HepG2 (cell line): Measurements from ENCODE around the gene NYNRIN.

ENCODE experiments used
- ELF4 ChIP-seq: sonication (generic); formaldehyde crosslinking; IDR thresholded peaks from 2 replicates; pipeline ENCODE4 v1.5.0; 2020; ENCODE audit warnings: missing genetic modification reagents, mild to moderate bottlenecking, moderate library complexity, borderline replicate concordance
- EP300 ChIP-seq, 3 experiments: sonication (generic) in 1 of 3; formaldehyde crosslinking in 1 of 3; IDR thresholded peaks; 2 replicates each; pipeline versions ENCODE4 v1.5.1 to v1.6.1; 2011 to 2020; ENCODE audit warnings: low read depth in 2 of 3, low read length in 2 of 3, borderline replicate concordance in 1 of 3, improper control_type of control experiment in 1 of 3, mild to moderate bottlenecking in 1 of 3, missing genetic modification reagents in 1 of 3, moderate library complexity in 1 of 3
- EZH2 ChIP-seq: conservative IDR thresholded peaks from 2 replicates; pipeline ENCODE4 v1.6.1; 2012; ENCODE audit warnings: mild to moderate bottlenecking, low read depth, low read length, moderate library complexity
- FOXJ3 ChIP-seq: sonication (generic); formaldehyde crosslinking; IDR thresholded peaks from 2 replicates; pipeline ENCODE4 v1.4.0; 2020; ENCODE audit warnings: missing genetic modification reagents, mild to moderate bottlenecking, borderline replicate concordance
- RAD51 ChIP-seq: fragments of 450-650 bp; IDR thresholded peaks from 2 replicates; pipeline ENCODE4 v1.6.1; 2016; ENCODE audit warnings: borderline replicate concordance
- TCF7L2 ChIP-seq: IDR thresholded peaks from 2 replicates; pipeline ENCODE4 v1.6.1; 2011; ENCODE audit warnings: mild to moderate bottlenecking, low read depth, low read length, moderate library complexity
- TRIM24 ChIP-seq: sonication (generic); formaldehyde crosslinking; IDR thresholded peaks from 2 replicates; pipeline ENCODE4 v1.8.0; 2022; ENCODE audit warnings: mild to moderate bottlenecking, missing genetic modification reagents
- ZNF556 ChIP-seq: sonication (generic); formaldehyde crosslinking; IDR thresholded peaks from 2 replicates; pipeline ENCODE4 v1.4.0; 2020; ENCODE audit warnings: mild to moderate bottlenecking, missing genetic modification reagents, borderline replicate concordance
- TF ChIP-seq, protein P1 (sequence below): sonication (generic); formaldehyde crosslinking; IDR thresholded peaks from 2 replicates; pipeline ENCODE4 v1.5.0; 2020; ENCODE audit warnings: mild to moderate bottlenecking, missing genetic modification reagents, moderate library complexity
- TF ChIP-seq, protein P2 (sequence below): sonication (generic); formaldehyde crosslinking; IDR thresholded peaks from 2 replicates; pipeline ENCODE4 v1.8.1; 2023; ENCODE audit warnings: mild to moderate bottlenecking, missing genetic modification reagents
- TF ChIP-seq, protein P3 (sequence below): sonication (generic); formaldehyde crosslinking; IDR thresholded peaks from 2 replicates; pipeline ENCODE4 v1.5.0; 2020; ENCODE audit warnings: mild to moderate bottlenecking, low read depth, missing genetic modification reagents, borderline replicate concordance
- TF ChIP-seq, protein P4 (sequence below), 2 experiments: sonication (generic) in 1 of 2; formaldehyde crosslinking in 1 of 2; IDR thresholded peaks; 2 replicates each; pipeline versions ENCODE4 v1.5.1 to v1.6.1; 2011 to 2020; ENCODE audit warnings: borderline replicate concordance in 1 of 2, low read depth in 1 of 2, low read length in 1 of 2, mild to moderate bottlenecking in 1 of 2, missing genetic modification reagents in 1 of 2, moderate library complexity in 1 of 2
- TF ChIP-seq, protein P5 (sequence below): sonication (generic); formaldehyde crosslinking; IDR thresholded peaks from 2 replicates; pipeline ENCODE4 v1.4.0; 2020; ENCODE audit warnings: missing genetic modification reagents

DNA sequence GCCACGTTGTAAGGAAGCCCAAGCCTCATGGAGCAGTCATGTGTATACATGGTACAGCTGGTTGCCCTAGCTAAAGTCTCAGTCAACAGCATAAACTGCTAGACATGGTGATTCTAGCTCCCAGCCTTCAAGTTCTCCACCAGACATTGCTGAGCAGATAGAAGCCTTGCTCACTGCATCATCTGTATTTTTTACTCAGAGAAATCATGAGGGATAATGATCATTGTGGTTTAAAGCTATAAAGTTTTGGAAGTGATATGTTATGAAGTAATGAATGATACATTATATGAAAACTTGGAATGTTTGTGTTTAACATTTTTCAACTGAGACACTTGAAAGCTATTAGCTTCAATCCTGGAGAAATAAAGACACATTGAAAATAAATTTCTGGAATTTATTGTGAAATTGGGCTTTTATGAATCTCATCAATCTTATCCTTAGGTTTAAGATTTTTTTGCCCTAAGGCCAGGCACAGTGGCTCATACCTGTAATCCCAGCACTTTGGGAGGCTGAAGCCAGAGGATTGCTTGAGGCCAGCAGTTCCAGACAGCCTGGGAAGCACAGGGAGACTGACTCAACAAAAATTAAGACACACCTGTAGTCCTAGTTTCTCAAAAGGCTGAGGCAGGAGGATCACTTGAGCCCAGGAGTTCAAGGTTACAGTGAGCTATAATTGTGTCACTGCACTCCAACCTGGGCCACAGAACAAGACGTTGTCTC is 36.4 kb upstream of the NYNRIN start:
- TF ChIP-seq EZH2 (no peak), FOXJ3 (CRISPR knock-in tag) (no peak), TRIM24 (CRISPR knock-in tag) (no peak), ELF4 (no peak), TCF7L2 (no peak), EP300 (IDR thresholded peaks at IDR 0.05; ENCODE audit: low read depth in 2 of 2, low read length in 2 of 2) (no peak), EP300 (CRISPR knock-in tag; IDR thresholded peaks at IDR 0.05; ENCODE audit: borderline replicate concordance) (no peak), RAD51 (no peak), ZNF556 (CRISPR knock-in tag) (no peak)
- TF ChIP-seq, protein P1, sequence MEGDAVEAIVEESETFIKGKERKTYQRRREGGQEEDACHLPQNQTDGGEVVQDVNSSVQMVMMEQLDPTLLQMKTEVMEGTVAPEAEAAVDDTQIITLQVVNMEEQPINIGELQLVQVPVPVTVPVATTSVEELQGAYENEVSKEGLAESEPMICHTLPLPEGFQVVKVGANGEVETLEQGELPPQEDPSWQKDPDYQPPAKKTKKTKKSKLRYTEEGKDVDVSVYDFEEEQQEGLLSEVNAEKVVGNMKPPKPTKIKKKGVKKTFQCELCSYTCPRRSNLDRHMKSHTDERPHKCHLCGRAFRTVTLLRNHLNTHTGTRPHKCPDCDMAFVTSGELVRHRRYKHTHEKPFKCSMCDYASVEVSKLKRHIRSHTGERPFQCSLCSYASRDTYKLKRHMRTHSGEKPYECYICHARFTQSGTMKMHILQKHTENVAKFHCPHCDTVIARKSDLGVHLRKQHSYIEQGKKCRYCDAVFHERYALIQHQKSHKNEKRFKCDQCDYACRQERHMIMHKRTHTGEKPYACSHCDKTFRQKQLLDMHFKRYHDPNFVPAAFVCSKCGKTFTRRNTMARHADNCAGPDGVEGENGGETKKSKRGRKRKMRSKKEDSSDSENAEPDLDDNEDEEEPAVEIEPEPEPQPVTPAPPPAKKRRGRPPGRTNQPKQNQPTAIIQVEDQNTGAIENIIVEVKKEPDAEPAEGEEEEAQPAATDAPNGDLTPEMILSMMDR = no peak
- TF ChIP-seq, protein P2, sequence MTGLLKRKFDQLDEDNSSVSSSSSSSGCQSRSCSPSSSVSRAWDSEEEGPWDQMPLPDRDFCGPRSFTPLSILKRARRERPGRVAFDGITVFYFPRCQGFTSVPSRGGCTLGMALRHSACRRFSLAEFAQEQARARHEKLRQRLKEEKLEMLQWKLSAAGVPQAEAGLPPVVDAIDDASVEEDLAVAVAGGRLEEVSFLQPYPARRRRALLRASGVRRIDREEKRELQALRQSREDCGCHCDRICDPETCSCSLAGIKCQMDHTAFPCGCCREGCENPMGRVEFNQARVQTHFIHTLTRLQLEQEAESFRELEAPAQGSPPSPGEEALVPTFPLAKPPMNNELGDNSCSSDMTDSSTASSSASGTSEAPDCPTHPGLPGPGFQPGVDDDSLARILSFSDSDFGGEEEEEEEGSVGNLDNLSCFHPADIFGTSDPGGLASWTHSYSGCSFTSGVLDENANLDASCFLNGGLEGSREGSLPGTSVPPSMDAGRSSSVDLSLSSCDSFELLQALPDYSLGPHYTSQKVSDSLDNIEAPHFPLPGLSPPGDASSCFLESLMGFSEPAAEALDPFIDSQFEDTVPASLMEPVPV = no peak
- TF ChIP-seq, protein P3, sequence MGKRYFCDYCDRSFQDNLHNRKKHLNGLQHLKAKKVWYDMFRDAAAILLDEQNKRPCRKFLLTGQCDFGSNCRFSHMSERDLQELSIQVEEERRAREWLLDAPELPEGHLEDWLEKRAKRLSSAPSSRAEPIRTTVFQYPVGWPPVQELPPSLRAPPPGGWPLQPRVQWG (CRISPR knock-in tag) = no peak
- TF ChIP-seq, protein P4, sequence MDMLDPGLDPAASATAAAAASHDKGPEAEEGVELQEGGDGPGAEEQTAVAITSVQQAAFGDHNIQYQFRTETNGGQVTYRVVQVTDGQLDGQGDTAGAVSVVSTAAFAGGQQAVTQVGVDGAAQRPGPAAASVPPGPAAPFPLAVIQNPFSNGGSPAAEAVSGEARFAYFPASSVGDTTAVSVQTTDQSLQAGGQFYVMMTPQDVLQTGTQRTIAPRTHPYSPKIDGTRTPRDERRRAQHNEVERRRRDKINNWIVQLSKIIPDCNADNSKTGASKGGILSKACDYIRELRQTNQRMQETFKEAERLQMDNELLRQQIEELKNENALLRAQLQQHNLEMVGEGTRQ (IDR thresholded peaks at IDR 0.05; ENCODE audit: low read depth, low read length) = no peak
- TF ChIP-seq, protein P4 (CRISPR knock-in tag; IDR thresholded peaks at IDR 0.05; ENCODE audit: borderline replicate concordance) = no peak
- TF ChIP-seq, protein P5, sequence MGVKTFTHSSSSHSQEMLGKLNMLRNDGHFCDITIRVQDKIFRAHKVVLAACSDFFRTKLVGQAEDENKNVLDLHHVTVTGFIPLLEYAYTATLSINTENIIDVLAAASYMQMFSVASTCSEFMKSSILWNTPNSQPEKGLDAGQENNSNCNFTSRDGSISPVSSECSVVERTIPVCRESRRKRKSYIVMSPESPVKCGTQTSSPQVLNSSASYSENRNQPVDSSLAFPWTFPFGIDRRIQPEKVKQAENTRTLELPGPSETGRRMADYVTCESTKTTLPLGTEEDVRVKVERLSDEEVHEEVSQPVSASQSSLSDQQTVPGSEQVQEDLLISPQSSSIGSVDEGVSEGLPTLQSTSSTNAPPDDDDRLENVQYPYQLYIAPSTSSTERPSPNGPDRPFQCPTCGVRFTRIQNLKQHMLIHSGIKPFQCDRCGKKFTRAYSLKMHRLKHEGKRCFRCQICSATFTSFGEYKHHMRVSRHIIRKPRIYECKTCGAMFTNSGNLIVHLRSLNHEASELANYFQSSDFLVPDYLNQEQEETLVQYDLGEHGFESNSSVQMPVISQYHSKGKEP = no peak
